ENCODE data around the gene RBMS1.
"Not testable (repeated sequence)": the region's sequence is repeated elsewhere in the genome, so short reads cannot be mapped to it uniquely, and the experiment has no call there.

RBMS1 gene

DNA sequence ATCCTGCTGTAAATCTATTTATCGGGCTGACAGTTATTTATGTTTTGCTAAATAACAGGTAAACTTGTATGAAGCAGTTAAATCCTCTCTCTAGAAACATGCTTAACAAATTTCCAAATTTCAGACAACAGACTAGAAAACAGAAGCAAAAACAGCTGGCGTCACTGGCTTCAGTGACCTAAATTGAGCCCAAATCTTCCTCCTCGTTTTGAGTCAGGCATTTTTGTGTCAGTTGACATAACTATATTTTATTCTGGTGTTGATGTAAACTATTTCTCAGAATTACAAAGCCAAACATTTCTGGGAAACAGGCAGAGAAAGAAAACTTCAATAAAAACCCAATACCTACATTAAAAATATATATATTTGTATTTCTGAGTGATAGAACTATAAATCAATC is 21.7 kb downstream of the RBMS1 start:
- DNase-seq (ENCODE audit: low read depth in 2 of 2): no peak

DNA sequence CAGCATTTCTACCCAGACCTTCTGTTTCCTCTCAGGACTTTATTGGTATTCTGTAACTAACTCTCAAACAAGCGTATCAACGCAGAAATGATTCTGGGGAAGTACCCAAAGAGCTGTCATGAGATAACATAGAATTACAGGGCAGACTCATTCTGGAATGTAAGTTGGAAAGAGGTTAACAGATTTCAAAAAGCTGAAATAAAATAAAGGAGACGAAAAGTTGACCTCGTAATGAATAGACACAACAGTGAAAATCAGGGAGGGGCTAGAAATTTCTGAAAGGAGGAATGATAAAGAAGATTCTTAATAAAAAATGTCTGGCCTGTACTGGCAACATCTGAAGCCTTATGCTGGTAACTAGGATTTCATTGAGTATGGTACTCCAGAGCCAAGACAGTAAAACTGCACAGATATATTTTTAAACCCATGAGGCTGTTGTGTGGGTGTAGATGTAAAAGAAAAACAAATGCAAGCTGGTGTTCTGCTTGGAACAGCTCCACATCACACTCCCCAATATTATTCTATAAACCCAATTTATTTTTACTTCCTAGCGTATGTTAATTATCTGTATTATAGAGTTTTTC is 23.9 kb downstream of the RBMS1 start:
- DNase-seq (ENCODE audit: low read depth in 2 of 2): no peak

DNA sequence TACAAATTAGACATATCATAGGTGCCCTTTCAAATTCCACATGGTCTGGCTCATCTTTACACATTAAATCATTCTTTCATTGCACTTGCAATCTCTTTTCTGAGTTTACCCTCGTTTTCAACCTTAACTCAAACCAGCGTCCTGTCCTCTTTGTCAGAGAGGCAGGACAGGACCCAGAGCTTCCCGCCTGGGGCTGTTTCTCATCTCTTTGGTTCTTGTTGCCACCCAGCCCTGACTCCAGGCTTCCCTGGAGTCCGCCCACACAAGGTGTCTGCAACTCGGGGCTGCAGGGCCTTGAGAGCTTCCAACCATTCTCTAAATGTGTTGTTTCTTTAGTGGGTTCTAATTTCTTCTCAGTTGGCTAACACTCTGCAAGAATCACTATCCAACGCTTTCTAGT is 24.4 kb downstream of the RBMS1 start:
- no peak for DNase-seq (ENCODE audit: low read depth in 2 of 2)

DNA sequence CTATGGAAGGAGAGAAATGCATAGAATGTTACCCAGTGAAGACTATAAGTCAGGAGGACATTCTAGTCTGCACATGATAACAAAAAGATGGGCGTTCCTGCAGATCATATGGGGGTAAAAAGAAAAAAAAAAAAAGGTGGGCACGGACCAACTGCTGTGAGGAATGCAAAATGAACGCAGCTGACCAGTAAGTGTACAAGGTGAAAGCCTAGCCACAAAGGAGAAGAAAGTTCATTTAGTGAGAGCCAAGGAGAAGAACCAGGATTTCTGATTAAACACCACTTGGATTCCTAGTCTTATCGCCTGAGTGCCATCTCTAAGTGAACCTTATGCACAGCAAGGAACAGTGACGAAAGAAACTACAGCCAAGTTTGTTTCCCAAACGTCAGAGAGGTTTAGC is 26.5 kb downstream of the RBMS1 start:
- DNase-seq (ENCODE audit: low read depth in 2 of 2): no peak

DNA sequence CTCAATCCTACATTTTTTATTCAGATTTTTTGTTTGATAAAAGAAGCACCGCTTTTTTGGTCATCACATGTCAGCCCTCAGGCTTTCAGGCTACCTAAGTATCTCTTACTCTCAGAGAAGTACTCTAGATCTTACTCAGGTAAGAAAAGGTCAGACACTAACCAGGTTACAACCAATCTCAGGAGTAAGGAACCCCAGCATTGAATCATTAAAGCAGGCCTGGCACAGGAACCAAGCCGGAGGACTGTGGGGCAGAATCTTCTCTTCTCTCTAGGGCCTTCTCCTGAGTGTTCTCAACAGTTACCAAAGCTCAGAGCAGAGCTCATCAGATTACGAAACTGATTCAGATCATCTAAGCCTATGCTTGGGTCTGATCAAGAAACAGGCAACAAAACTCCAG is 28.2 kb downstream of the RBMS1 start:
- DNase-seq (ENCODE audit: low read depth in 2 of 2): no peak

DNA sequence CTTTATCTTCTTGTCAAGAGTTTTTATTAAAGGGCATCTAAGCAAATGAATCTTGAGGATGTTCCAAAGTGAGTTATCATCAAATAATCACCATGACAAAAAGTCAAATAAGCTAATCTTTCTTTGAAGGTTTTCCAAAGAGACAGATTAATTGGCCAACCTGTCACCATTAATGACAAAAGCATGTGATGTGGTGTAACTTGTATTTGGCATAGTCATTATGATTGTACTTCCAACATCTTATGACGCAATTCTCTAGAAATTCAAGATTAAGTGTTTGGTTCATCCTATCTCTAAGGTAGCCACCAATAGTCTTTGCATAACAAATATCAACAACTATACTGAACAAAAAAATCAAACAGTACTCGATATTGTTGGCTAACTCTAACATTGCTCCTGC is 28.6 kb downstream of the RBMS1 start:
- no peak for DNase-seq (ENCODE audit: low read depth in 2 of 2)

DNA sequence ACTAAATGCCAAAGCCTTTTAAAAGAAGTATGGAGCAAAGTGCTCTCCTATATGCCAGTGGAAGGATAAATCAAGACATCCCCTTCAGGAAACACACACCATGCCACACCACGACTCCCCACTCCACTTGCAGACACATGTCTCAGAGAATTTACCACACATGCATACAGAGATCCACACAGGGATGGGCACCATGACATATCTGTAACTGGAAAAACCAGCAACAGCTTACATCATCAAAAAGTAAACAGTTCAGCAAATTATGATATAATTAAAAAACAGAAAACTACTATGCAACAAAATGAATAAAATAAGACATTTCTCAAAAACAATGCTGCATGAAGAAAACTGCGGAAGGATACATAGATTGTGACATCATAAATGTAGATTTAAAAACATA is 29.6 kb downstream of the RBMS1 start:
- no peak for DNase-seq (ENCODE audit: low read depth in 2 of 2)

DNA sequence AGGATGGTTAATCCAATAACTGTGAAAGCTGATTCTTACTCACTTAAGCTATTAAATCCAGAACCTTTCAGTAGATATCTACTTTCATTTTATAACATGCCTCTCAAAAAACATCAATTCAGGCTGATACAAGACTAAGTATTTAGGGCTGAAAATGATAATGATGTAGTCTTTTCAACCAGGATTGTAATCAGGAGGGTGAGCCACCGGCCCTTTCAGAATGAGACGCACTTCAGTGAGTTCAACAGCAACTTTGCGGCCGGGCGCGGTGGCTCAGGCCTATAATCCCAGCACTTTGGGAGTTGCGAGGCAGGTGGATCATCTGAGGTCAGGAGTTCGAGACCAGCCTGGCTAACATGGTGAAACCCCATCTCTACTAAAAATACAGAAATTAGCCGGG is 30.4 kb downstream of the RBMS1 start:
- no peak for DNase-seq (ENCODE audit: low read depth in 2 of 2)

DNA sequence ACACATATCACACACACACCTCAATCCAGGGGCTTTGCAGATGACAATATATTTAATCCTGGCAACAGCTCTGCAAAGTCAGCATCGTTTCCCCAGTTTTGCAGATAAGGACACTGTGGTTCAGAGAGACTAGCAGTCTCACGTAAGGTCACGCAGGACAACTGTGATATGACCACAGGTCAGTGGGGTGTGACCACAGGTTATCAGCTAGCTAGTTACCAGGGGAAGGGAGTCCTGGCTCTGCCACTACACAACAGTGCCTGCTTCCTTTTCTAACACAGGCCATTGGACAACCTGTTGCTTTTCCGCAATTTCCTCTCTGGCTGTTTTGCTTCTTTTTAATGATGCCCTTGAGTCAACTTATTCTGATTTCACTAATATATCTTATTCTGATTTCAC is 33.3 kb downstream of the RBMS1 start:
- DNase-seq (ENCODE audit: low read depth in 2 of 2): no peak

DNA sequence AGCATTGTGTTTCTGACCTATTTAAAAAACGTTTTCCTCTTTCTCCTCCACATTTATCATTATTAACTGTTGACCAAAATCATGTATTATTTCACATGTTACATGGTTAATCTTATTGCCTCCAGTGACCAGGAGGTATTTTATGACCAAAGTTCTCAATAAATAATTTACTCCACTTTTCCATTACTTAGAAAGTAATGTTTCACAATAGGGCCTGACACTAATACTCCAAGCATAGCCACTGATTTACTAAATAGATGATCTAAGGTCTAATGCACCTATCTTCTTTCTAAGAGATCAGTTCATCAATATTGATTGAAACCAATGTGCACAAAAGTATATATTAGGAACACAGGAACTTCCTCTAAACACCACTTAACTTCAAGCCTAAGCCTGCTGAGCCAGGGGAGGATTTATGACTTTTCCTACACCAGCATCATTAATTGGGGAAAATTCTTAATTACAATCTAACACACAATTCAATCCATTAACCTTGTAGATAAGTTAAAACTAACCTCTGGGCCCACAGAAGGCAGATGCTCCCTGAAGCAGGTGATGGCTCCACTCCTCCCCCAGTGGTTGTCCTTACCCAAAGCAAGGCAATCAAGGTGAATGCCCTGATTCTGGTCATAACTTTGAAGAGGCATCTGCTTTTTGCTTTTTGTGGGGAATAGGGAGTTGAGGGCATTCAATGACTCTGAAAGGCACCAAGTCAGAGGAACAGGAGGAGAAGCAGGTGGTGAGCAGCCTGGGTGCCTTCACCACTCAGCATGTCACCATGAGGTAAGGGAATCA is 33.9 kb downstream of the RBMS1 start:
- DNase-seq (ENCODE audit: low read depth in 2 of 2): no peak

DNA sequence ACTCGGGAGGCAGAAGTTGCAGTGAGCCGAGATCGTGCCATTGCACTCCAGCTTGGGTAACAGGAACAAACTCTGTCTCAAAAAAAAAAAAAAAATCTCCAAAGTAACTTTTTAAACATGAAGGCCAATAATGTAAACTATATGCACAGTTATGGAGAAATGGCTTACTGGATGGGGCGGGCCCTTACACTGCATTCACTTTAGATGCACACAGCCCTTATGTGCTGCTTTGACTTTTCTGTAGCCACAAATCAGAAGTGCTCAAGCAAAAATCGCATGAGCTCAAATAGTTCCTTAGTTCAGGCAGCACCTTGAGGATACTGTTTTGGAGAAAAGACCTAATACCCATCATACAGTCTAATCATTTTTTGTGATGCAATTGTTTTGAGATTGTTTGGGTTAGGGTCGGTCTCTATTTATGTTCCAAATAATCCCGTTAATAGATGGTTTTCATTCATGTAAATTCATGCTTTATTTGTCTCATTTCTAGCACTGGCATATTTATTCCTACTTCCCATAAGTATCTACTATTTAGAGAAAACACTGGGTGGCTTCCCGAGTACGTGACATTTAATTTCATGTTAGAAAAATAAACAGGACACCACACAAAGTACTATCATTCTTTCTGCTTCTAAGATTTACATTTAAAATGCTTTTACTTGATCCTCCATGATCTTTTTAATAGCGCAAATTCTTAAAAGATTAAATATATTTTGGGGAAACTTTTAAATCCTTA is 34.7 kb downstream of the RBMS1 start:
- DNase-seq (ENCODE audit: low read depth in 2 of 2): no peak

DNA sequence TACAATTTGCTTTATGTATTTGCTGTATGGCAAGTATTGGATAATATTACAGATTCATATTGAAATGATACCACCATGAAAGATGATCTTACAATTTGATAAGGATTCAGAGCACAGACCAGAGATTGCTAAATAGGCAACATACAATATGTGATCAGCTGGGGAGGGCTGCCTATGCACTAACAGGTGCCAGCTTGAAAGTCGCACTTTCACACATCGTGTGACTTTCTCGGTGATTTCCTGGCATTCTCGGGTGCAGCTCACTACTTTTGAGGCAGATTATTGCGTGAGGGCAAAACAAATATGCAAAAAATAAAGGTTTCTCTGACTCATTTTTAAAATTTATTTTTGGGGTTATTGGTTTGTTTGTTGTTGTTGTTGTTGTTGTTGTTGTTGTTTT is 36.0 kb downstream of the RBMS1 start:
- no peak for DNase-seq (ENCODE audit: low read depth in 2 of 2)

DNA sequence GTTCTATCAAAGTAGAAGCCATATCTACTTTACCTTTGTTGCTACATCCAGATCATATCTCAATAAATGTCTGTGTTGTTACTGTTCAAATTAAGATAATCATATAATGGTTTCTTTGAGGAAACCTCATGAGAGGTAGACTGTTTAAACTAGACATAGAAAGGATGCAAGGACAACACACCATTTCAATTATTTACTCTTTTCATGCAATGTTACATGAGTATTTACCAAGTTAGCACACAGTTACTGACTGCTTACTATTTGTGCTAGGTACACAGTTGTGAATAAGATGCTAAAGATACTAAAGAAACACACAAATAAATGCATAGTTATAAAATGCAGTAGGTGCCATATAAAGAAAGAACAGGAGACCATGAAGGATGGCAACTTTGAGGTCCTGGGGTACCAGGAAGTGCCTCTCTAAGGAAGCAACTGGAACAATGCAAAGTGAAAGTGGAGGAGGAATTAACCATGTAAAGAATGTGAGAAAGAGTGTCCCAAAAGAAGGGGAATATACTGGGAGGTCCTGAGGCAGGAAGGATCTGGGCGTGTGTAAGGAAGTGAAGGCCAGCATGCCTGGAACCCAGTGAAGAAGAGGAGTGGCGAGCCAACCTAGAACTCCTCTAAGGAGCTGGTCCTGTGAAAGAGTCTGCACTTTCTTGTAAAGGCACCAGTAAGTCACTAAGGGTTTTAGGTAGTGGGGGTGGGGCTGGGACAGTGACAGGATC is 39.4 kb downstream of the RBMS1 start:
- no peak for DNase-seq (ENCODE audit: low read depth in 2 of 2)

DNA sequence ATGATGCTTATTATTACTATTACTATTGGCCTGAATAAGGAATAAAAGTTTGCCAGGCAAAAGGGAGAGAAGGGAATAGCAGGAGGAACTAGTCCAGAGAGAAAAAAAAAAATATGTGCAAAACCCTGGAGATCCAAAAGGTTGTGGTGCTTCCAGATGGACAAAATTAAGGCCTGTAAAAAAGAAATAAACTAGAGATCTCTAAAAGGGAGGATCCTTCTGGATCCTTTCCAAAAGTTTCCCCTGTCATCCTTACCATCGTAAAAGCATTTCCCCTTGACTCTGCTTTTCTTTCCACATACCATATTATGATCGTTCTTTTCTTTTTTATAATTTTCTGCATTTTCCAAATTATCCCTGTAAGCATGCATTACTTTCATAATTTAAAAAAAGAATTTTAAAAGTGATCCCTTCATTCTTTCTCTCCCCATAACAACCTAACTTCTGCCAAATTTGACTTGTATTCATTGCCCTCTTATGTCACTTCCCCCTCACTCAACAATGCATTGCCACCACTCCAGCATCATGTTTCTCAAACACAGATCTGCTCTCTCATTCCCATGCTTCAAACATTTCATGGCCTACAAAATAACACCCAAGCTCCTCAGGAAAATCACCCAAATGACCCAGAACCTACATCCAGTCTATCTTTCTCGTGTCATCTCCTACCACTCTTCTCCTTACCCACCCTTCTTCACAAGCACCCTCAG is 40.3 kb downstream of the RBMS1 start:
- DNase-seq (ENCODE audit: low read depth in 2 of 2): no peak

DNA sequence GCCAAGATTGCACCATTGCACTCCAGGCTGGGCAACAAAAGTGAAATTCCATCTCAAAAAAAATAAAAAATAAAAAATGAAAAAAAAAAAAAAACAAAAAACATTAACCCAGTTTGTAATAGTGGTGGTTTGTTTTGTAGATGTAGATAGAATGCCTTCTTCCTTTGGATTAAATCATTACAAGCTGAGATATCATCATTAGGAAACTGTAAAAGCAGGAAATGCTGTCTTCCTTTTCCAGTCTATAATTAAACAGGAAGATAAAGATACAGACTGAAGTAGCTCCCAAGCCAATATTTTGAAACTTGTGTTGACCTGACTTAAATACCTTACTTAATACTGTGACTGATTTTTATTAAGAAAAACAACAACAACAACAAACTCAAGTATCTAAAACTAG is 43.1 kb downstream of the RBMS1 start:
- DNase-seq (ENCODE audit: low read depth in 2 of 2): no peak

DNA sequence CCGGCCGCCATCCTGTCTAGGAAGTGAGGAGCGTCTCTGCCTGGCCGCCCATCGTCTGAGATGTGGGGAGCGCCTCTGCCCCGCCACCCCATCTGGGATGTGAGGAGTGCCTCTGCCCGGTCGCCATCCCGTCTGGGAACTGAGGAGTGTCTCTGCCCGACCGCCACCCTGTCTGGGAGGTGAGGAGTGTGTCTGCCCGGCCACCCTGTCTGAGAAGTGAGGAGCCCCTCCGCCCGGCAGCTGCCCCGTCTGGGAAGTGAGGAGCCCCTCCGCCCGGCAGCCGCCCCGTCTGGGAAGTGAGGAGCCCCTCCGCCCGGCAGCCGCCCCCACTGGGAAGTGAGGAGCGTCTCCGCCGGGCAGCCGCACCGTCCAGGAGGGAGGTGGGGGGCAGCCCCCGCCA is 44.8 kb downstream of the RBMS1 start:
- DNase-seq (ENCODE audit: low read depth in 2 of 2): not testable (repeated sequence)

DNA sequence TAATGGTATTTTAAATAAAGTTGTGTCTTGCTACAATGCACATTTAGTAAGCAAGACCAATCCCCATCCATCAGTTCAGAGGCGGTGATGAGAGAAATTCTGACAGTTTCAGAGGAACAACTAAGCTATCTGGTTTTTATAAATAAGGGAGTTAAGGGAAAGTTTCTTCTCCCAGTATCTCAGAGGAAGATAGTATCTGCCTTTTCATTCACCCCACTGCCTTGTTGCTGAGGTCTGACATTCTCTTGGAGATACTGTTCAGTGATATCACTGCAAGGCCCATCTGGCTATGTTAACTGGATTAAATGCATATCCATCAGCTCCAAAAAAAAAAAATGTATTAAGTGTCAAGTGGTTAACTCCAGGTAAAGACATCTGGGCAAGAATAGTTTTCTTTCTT is 47.9 kb downstream of the RBMS1 start:
- DNase-seq (ENCODE audit: low read depth in 2 of 2): no peak

DNA sequence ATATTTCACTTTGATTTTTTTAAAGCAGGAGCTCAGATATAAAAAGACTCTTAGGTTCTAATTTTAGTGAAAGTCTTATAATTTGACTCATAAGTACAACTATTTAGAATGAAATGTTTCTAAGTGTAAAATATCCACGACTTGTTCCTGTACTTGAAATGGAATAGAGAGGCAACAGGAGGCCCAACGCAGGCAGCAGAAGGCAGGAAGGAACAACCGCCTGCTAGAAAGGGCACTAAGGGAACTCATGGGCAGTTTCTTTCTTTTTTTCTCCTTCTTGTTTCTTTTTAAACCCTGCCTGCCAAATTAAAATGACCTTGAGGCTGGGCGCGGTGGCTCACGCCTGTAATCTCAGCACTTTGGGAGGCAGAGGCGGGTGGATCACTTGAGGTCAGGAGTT is 51.0 kb downstream of the RBMS1 start:
- no peak for DNase-seq (ENCODE audit: low read depth in 2 of 2)

DNA sequence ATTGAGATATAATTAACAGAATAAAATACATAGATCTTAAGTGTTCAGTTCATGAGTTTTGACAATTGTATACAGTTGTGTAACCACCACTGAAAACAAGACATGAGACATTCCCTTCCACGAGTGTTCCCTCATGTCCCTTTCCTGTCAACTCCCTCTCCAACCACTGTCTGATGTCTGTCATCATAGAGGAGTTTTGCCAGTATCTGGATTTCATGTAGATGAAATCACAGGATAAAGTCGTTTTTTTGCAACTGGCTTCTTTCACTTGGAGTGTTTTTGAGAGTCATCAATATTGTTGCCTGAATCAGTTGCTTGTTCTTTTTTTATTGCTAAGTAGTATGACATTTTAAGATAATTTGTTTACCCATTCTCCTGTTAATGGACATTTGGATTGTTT is 52.7 kb downstream of the RBMS1 start:
- no peak for DNase-seq (ENCODE audit: low read depth in 2 of 2)

DNA sequence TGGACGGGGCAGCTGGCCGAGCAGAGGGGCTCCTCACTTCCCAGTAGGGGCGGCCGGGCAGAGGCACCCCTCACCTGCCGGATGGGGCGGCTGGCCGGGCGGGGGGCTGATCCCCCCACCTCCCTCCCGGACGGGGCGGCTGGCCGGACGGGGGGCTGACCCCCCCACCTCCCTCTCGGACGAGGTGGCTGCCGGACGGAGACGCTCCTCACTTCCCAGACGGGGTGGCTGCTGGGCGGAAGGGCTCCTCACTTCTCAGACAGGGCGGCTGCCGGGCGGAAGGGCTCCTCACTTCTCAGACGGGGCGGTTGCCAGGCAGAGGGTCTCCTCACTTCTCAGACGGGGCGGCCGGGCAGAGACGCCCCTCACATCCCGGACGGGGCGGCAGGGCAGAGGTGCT is 54.6 kb downstream of the RBMS1 start:
- DNase-seq (ENCODE audit: low read depth in 2 of 2): not testable (repeated sequence)

DNA sequence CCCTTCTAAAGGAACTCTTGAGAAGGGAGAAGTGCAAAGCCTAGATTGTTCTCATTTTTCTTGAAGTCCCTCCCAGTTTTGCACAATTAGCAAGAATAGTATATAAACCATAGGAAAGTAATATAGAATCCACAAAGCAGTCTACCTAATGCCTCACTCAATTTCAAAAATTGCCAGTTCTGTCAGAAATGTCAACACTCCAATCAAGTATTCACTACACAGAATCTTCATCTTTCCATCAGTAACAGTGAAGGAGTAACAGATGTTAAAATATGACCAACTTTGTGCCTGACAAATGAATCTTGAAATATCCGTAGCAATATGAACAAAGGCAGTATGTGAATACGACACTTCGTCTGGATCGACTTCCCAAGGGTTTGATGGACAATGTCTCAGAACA is 56.3 kb downstream of the RBMS1 start:
- no peak for DNase-seq (ENCODE audit: low read depth in 2 of 2)
